Embryonic facial prominence (tissue), 1 donor: ENCODE measurements around the gene CXCL10.
"Not testable (repeated sequence)": the region's sequence is repeated elsewhere in the genome, so short reads cannot be mapped to it uniquely, and the experiment has no call there.

Source experiments
- DNase-seq: peaks from one replicate; pipeline ENCODE4 v3.0.0-alpha.2; 2016; ENCODE audit errors: extremely low spot score

The CXCL10 gene

GRCh38 chr4:76023389-76023788 is at the start of gene CXCL10:
TSS of gene CXCL10 (minus strand) at chr4:76023497. CDS start at chr4:76023431, 66 bp downstream.
- no peak for DNase-seq

- DNase-seq, result no peak
These were observed 49.5 kb upstream of the CXCL10 start for GRCh38 chr4:76072760-76073159.

GRCh38 chr4:76067652-76068286 is 44.5 kb upstream of the CXCL10 start:
- no peak for DNase-seq

GRCh38 chr4:76066546-76066945 is 43.2 kb upstream of the CXCL10 start:
- DNase-seq, result no peak

- DNase-seq, result no peak
These were observed 38.7 kb upstream of the CXCL10 start for GRCh38 chr4:76061982-76062381.

- DNase-seq, result no peak
These were observed 38.1 kb upstream of the CXCL10 start for GRCh38 chr4:76061421-76061820.

GRCh38 chr4:76060506-76060905 is 37.2 kb upstream of the CXCL10 start:
- no peak for DNase-seq

GRCh38 chr4:76059750-76060149 is 36.5 kb upstream of the CXCL10 start:
- DNase-seq, result no peak

GRCh38 chr4:76058888-76059426 is 35.7 kb upstream of the CXCL10 start:
- no peak for DNase-seq

- DNase-seq, result no peak
These were observed 35.0 kb upstream of the CXCL10 start for GRCh38 chr4:76058302-76058701.

GRCh38 chr4:76055421-76055820 is 32.1 kb upstream of the CXCL10 start:
- no peak for DNase-seq

GRCh38 chr4:76055016-76055415 is 31.7 kb upstream of the CXCL10 start:
- no peak for DNase-seq

- no peak for DNase-seq
These were observed 30.4 kb upstream of the CXCL10 start for GRCh38 chr4:76053730-76054129.

- DNase-seq, result not testable (repeated sequence)
These were observed 27.3 kb upstream of the CXCL10 start for GRCh38 chr4:76050560-76051050.

GRCh38 chr4:76049860-76050416 is 26.6 kb upstream of the CXCL10 start:
- not testable (repeated sequence) for DNase-seq

- DNase-seq, result not testable (repeated sequence)
These were observed 21.4 kb upstream of the CXCL10 start for GRCh38 chr4:76044686-76045085.

GRCh38 chr4:76043306-76043705 is 20.0 kb upstream of the CXCL10 start:
- DNase-seq, result not testable (repeated sequence)

- not testable (repeated sequence) for DNase-seq
These were observed 19.1 kb upstream of the CXCL10 start for GRCh38 chr4:76042241-76042998.

GRCh38 chr4:76036855-76037254 is 13.6 kb upstream of the CXCL10 start:
- no peak for DNase-seq

GRCh38 chr4:76035799-76036380 is 12.6 kb upstream of the CXCL10 start, which contains the start of gene CXCL11:
TSS of gene CXCL11 (minus strand) at chr4:76036070. CDS start at chr4:76035987, 83 bp downstream.
- no peak for DNase-seq

GRCh38 chr4:76035141-76035540 is 11.8 kb upstream of the CXCL10 start:
- DNase-seq, result no peak

GRCh38 chr4:76029300-76029699 is 6.0 kb upstream of the CXCL10 start:
- DNase-seq, result no peak
